NCI-H226 (cell line): Measurements from ENCODE around the gene ZC3H12C.
A peak's percentile ranks its signal among the peaks of the same experiment; 100 is the strongest.
"Not testable (repeated sequence)": the region's sequence is repeated elsewhere in the genome, so short reads cannot be mapped to it uniquely, and the experiment has no call there.

Experiments used
- DNase-seq: peaks from one replicate; pipeline ENCODE4 v3.0.0-alpha.2; 2015

ZC3H12C gene

DNA sequence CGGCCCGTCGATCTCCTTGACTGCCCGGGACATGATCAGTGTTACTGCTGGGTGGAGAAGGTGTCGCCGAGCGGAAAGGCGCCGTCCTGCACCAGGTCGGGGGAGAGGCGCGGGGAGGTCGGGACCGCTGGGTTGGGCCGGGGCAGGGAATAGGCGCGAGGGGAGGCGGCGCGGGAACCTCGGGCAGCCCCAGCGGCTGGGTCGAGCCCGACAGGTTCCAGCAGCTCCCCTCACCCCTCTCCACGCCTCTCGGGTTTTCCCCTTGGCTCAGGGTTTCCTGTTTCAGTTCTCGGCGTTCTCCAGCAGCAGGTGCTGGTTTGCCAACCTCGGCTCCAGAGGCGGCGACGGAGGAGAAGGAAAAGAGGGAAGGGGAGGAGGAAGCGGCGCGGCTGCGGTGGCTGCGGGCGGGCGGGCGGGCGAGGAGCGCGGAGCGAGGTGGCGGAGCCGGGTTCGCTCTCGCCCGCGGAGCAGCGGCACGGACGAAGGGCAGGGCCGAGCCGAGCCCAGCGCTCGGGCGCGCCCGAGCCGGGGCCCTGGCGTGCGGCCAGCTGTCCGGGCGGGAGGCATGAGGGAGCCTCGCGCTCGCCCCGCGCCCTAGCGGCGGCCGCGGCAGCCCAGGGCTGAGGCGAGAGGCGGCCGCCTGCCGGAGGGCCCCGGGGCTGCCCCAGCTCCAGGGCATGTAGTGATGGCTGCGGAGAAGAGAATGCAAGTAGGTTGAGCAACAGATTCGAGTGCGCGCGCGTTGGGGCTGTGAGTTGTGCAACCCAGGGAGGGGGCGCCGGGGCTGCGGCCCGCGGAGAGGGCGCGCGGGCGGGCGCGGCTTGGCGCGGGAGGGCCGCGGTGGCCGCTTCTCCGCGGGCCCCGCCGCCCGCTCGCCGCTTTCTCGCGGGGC lies at the start of gene ZC3H12C:
Gene ZC3H12C (plus strand): TSS at position 878 of the 892 bp plus-strand sequence. CDS start 20 bp downstream, outside the sequence.
- peak; percentile 91 for DNase-seq

DNA sequence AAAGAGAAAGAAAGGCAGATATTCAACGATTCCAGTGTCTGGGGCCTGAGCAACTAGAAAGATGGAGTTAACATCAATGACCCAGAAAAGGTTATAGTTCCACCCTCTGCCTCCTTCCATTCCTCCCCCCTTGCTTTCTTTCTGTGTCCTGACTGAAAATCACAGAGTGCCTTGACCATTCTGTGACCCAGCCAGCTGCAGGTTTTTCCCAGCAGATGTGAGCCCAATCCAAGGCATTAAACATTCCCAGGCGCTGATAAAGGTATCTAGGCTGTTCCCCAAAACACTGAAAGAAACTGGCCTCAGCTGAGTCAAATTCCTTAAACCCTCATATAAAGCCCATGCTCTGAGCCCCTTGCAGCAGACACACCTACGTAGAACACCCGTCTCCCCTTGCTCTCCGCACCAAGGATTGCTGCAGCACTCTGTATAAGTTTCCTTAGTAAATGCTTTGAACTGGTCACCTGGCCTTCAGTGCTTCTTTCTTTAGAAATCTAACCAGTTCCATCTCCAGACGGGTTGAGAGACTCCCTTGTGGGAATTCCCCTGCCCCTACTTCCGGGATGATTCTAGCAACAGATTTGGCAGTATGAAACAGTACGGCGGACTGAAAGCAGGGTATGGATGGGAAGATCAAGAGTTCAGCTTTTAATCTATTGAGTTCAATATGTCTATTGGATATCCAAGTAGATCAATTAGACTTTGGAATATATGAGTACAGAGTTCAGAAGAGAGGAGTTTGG lies 48.8 kb upstream of the ZC3H12C start:
- DNase-seq, result no peak

DNA sequence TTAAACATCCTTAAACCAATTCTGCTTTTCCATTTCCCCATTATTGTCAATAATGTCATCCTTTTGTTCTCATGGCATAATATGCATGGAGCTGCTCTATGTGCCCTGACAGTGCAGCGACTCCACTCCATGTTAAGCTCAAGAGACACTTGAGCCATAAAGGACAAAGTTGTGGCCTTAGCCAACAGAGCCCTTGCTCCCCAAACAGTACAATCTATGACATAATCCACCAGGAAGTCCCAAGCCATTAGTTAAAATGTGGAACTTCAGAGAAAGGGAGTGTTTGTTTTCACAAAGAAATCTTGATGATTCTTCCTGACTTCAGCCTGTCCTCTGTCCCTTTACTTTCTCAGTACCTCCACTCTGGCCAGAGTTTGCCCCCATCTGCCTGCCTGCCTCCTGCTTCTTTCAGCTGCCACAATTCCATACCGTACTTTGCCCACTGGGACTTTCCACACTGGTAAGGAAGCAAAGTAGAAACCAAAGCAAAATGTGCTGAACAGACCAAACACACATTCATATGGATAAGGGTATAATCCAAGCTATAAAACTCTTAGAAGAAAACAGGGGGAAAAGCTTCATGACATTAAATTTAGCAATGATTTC lies 46.3 kb upstream of the ZC3H12C start:
- DNase-seq, result no peak

DNA sequence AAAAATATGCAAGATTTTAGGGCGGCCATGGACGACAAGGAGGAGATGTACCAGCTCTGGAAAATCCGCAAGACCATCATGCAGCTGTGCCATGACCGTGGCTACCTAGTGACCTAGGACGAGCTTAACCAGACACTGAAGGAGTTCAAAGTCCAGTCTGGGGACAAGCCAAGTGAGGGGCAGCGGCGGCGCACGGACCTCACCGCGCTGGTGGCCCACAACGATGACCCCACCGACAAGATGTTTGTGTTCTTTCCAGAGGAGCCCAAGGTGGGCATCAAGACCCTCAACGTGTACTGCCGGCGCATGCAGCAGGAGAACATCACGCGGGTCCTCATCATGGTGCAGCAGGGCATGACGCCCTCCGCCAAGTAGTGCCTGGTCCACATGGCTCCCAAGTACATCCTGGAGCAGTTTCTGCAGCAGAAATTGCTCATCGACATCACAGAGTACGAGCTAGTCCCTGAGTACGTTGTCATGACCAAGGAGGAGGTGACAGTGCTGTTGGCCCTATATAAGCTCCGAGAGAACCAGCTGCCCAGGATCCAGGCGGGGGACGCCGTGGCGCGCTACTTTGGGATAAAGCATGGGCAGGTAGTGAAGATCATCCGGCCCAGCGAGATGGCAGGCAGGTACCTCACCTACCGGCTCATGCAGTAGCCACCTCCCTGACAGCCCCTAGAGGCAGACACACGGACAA lies 43.5 kb upstream of the ZC3H12C start:
- DNase-seq, result no peak

DNA sequence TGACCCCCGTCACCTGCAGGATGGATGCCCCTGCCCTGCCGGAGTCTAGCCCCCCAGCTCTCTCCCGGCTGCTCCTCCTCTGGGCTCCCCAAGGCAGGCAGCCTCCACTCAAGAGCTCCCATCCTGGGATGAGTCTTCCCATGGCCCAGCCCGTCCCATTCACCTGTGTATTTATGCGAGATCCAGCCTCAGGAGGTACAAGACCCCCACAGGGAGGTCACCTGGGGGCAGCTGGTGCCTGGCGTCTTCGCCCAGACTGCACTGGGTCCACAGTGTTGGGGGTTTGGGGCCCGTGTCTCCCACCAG lies 43.0 kb upstream of the ZC3H12C start:
- no peak for DNase-seq

DNA sequence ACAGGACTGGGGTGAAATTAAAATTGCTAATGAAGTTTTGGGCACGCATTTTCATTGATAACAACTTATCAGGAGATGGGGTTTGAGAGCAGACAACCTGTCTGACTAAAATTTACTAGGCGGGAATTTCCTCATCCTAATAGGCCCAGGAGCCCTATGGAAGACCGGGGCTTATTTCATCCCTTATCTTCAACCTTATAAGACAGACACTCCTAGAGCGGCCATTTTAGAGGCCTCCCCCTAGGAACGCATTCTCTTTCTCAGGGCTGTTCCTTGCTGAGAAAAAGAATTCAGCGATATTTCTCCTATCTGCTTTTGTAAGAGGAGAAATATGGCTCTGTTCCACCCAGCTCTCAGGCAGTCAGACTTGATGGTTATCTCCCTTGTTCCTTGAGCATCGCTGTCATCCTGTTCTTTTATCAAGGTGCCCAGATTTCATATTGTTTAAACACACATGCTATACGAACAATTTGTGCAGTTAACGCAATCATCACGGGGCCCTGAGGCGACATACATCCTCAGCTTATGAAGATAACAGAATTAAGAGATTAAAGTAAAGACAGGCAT lies 39.3 kb upstream of the ZC3H12C start:
- DNase-seq, result no peak

DNA sequence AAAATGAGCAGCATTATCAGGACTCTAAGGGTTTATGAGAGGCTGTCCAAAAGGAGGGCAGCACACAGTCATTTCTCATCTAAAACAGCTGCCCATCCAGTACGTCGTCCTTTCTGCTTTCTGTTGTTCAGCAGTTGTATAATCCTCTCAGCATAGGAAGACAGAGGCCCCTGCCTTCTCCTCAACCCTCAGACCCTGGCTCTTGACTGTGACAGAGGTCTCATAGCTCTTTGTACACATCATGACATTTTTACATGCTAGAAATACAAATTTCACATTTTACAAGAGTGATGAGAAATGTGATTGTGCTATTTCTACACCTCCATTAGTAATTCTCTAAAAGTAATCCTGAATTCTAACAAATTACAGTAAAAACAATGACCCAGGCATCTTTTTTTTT lies 36.2 kb upstream of the ZC3H12C start:
- DNase-seq, result no peak

DNA sequence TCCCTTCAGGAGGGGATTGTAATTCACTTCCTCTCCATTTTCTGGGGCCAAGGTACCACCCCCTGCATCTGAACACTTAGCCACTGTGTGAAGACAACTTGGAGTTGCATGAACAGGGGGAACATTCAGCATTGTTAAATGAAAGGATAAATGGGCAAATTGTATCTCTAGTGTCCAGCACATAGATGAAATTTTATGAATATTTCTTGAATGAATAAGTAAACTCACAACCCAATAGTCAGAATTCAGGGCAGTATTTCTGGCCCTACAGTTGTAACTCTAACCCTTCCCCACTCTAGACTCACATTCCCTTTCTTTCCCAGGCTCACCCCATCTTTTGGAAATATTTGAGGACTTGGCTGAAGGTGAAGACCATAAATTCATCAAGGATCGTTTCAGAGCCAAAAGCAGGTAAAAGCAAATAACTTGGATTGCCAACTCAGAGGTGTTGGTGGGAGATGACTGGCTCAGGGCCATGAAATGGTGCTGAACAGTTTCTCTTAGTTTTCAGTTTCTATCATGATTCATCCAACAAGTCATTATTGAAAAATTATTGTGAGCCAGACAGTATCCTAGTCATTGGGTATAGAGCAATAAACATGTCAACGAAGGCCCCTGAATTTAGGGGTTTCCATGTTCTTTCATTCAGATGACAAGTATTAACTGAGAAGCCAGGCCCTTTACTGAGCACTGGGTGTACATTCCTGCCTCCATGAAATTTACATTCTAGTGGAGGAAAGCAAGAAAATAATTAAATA lies 33.3 kb upstream of the ZC3H12C start:
- peak; percentile 47 for DNase-seq

DNA sequence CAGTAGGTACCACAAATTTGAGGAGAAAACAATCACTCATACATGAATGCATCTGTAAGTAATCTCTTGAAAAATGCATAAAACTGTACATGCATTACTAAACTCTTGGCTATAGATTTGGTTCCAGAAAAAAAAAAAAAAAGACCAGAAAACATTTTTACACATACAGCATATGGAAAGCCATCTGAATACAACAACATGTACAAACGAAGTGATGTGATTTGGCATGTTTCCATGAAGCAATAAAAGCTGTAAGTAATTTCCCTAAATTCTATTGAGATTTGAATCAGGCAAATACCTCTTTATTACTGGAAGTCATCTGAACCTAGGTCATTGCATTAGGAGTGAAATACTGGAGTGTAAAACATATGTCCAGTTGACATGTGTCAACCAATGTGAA lies 31.9 kb upstream of the ZC3H12C start:
- DNase-seq, result no peak

DNA sequence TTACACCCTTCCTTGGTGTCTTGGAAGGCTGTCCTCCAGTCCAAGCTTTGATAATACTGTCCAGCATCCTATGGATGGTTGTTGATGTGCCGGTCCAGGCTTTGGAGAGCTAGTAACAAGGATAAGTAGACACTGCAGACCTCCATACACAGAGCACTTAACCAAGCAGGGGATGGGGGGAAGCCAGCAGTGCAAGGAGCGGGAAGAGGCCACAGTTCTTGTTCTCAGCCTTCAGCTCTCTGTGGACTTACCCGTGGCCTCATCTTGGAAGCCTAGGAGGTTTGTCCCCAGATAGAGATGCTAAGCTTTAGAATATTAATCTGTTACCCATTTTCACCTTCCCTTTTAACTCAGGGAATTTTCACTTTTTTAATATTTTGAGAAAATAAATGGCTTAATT lies 30.9 kb upstream of the ZC3H12C start:
- DNase-seq, result no peak

DNA sequence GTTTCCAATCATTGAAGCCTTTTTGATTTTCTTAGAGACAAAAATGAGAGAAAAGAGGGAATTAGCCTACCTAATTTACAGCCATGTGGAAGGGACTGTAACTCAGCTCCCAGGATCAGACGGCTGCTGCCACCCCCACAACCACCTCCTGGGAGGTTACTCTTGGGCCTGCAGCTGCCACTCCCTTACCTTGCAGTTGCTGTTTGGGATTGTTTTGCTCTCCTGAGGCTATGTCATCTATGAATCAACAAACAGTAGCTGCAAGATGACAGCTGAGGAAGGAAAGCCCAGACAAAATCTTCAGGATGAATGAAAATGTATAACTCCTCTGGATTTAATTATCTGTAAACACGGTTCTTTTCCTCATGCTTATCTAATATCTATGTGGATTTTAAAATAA lies 28.0 kb upstream of the ZC3H12C start:
- DNase-seq, result no peak

DNA sequence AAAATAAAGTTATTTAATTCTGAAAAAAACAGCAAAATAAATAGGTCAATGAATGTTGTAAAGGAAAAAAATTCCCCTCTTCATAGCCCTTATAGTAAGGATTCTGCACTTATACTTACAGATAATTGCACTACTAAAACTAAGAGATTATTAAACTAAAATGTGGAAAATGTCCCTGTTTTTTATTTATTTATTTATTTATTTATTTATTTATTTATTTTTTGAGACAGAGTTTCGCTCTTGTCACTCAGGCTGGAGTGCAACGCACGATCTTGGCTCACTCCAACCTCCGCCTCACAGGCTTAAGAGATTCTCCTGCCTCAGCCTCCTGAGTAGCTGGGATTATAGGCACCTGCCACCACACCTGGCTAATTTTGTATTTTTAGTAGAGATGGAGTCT lies 25.2 kb upstream of the ZC3H12C start:
- DNase-seq, result not testable (repeated sequence)

DNA sequence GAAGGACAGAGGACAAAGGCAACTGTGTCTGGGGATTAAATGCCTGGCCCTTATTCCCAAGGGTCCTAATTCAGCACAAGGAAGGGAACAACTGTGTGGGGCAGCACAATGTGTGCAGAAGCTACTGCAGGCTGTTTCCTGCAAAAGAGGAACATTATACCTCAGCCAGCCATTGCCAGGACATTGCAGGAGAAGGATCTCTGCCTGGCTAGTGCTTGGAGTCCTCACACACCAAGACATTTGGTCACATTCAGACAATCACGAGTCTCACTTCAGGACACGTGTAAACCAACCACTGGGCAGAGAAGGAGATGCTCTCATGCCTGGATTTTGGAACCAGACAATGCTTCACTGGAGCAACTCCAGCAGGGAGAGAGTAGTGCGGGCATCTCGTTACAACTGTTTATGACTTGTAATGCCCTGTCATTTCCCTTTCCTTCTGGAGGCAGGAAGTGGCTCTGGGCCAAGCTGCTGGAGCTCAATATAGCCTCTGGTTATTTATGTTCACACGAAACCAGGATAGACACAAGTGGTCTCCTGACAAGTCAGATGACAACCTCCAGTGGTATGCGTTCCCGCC lies 23.9 kb upstream of the ZC3H12C start:
- DNase-seq, result peak; percentile 82

DNA sequence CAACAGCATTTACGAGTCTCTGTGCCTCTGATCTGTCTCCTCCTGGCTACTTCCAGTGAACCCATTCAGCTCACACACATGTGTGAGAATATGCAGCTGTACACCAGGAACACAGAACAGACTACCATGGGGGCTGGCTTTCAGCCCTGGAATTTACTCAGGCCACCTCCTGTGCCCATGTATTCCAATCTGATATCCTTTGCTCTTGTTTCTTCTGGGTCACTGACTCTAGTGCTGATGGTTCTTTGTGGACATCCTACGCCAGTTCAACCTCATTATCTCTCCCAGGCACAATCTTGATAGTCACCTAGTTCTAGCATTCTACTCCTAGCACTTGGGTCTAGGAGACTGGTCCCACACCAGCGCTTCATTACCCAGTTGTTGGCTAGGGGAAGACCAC lies 23.0 kb upstream of the ZC3H12C start:
- DNase-seq, result no peak

DNA sequence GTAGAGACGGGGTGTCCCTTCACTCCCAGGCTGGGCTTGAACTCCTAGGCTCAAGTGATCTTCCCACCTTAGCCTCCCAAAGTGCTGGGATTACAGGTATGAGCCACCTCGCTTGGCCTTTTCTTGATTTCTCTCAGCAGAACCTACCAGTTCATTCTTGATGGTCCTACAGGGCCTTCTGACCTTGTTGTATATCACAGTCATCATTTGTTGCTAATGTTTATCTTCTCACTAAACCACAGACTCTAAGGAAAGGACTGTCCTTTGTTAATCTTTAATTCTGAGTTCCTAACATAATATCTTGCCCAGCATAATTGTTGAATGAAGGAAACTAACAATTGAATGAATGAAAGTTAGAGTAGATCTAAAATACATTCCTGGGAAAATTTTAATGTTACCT lies 22.0 kb upstream of the ZC3H12C start:
- DNase-seq, result no peak

DNA sequence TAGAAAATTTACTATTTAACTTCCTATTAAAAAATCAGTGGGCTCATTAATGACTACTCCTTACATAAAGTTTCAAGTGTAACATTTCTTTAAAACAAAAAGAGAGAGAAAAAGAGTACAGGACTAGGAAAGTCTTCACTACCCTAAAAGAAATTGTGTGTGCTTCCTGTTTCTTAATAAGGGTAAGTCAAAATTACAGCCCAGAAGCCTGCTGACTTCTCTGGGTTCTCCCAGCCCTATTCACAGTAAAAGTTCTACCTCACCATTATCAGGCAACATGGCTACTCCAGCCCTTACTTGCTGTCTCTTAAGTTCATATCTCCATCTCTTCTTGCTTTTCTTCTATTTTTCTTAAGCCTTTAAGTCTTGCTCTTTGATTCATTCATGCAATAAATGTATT lies 20.3 kb upstream of the ZC3H12C start:
- DNase-seq, result no peak

DNA sequence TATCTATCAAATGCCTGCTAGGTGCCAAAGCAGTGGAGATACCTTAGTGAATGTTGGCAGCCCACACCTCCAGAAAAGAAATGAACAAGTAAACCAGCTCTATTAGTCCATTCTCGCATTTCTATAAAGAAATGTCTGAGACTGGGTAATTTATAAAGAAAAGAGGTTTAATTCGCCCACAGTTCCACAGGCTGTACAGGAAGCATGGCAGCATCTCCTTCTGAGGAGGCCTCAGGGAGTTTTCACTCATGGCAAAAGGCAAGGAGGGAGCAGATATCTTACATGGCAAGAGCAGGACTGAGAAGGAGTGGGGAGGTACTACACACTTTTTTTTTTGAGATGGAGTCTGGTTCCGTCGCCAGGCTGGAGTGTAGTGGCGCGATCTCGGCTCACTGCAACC lies 18.7 kb upstream of the ZC3H12C start:
- DNase-seq, result no peak

DNA sequence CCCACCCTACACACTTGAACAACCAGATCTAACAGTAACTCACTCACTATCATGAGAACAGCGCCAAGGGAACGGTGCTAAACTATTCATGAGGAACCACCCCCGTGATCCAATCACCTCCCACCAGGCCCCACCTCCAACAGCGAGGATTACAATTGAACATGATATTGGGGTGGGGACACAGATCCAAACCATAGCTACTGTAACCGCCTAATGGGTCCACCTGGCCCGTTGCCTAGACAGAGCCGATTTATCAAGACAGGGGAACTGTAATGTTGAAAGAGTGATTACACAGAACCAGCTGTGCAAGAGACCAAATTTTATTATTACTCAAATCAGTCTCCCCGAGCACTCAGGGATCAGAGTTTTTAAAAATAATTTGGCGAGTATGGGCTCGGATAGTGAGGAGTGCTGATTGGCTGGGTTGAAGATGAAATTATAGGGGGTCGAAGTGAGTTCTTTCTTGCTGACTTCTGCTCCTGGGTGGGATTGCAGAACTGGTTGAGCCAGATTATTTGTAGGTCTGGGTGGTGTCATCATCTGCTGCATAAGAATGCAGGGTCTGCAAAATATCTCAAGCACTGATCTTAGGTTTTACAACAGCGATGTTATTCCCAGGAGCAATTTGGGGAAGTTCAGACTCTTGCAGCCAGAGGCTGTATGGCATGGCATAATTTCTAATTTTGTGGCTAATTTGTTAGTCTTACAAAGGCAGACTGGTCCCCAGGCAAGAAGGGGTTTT lies 17.9 kb upstream of the ZC3H12C start:
- no peak for DNase-seq

DNA sequence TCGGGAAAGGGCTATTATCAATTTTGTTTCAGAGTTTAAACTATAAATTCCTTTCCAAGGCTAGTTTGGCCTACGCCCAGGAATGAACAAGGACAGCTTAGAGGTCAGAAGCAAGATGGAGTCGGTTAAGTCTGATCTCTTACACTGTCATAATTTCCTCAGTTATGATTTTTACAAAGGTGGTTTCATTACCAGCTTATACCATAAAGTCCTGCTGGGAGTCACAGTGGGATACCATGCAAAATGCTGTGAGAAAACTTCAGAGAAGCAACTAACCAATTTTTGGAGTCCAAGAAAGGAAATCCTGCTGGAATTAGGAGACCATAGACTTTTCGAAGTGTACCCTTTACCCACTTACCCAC lies 17.4 kb upstream of the ZC3H12C start:
- no peak for DNase-seq

DNA sequence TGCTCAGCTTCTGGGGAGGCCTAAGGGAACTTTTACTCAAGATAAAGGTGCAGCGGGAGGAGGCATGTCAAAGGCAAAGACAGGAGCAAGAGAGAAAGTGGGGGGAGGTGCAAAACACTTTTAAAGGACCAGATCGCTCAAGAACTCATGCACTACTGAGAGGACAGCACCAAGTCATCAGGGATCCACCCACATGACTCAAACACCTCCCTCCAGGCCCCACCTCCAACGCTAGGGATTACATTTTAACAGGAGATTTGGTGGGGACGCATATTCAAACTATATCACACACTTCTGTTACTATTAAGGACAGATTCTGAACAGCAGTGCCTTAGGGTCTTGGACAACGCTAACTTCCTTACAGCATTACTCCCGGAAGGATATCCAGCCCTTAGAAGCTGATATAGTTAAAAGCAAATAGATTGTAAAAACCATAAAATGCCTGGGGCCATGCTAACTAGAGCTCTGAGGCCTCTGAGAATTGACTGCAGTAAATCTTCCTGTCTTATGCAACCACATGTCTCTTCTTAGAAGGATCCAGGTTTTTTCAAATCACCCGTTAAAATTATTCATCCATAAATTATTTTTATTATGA lies 16.7 kb upstream of the ZC3H12C start:
- peak; percentile 77 for DNase-seq

DNA sequence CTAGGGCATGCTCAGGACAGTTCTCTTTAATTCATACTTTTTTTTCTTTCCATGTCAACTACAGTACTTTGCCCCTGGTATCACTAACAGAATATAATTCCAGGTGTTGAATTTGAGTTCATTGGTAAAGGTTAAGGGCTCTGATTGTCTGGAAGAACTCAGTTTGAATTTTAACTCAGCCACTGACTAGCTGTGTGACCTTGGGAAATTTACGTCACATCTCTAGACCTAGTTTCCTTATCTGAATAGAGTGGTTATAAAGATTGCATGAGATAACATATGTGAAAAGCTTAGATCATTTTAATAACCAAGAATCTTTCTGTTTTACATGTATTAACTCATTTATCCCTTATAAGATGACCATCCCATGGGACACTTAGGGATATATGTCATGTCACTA lies 15.8 kb upstream of the ZC3H12C start:
- DNase-seq, result no peak
